Sigmoid colon (tissue), 3 donors: ENCODE measurements around the gene DCST1.

Experiments
- POLR2A ChIP-seq, 2 donors: fragments of 450-650 bp; IDR thresholded peaks; one replicate each; pipeline ENCODE4 v1.6.1; 2016; ENCODE audit warnings: antibody characterized with exemption in 2 of 2, mild to moderate bottlenecking in 2 of 2, moderate library complexity in 2 of 2
- TF ChIP-seq, protein P1 (sequence below), 4 experiments: fragments of 450-650 bp in 3 of 4; fragments of 200-600 bp in 1 of 4; IDR thresholded peaks; one replicate each; pipeline ENCODE4 v1.5.1; 2016 to 2019; ENCODE audit warnings: antibody characterized with exemption in 4 of 4, mild to moderate bottlenecking in 3 of 4, moderate library complexity in 2 of 4

DNA sequence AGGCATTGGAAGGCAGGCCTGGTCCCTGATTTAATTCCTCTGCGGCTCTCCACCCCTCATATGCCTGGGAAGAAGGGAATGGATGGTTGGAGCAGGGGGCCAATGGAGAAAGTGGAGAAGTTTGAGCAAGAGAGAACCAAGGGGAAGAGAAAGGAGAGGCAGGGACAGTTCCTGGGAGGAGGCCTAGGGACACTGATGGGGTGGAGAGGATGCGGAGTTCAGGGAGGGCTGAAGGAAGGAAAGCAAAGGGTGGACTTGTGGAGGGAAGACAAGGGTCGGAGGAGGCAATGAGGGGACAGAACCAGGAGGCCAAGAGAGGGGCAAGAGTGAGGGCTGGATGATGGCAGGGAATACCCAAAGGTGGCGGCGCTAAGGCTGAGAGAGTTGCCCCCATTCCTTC, 23.9 kb upstream of the DCST1 start:
- TF ChIP-seq POLR2A (IDR thresholded peaks at IDR 0.05): no peak
- TF ChIP-seq, protein P1, sequence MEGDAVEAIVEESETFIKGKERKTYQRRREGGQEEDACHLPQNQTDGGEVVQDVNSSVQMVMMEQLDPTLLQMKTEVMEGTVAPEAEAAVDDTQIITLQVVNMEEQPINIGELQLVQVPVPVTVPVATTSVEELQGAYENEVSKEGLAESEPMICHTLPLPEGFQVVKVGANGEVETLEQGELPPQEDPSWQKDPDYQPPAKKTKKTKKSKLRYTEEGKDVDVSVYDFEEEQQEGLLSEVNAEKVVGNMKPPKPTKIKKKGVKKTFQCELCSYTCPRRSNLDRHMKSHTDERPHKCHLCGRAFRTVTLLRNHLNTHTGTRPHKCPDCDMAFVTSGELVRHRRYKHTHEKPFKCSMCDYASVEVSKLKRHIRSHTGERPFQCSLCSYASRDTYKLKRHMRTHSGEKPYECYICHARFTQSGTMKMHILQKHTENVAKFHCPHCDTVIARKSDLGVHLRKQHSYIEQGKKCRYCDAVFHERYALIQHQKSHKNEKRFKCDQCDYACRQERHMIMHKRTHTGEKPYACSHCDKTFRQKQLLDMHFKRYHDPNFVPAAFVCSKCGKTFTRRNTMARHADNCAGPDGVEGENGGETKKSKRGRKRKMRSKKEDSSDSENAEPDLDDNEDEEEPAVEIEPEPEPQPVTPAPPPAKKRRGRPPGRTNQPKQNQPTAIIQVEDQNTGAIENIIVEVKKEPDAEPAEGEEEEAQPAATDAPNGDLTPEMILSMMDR (IDR thresholded peaks at IDR 0.05): no peak
